ENCODE measurements around the gene COL23A1. TPM values are rescaled to one million over a fixed set of nuclear protein-coding genes. Genes with fewer than 3 reads are reported as not detected.

COL23A1 gene
- polyA plus RNA-seq, 1 donor from 2014 or later = 0.18 TPM

DNA sequence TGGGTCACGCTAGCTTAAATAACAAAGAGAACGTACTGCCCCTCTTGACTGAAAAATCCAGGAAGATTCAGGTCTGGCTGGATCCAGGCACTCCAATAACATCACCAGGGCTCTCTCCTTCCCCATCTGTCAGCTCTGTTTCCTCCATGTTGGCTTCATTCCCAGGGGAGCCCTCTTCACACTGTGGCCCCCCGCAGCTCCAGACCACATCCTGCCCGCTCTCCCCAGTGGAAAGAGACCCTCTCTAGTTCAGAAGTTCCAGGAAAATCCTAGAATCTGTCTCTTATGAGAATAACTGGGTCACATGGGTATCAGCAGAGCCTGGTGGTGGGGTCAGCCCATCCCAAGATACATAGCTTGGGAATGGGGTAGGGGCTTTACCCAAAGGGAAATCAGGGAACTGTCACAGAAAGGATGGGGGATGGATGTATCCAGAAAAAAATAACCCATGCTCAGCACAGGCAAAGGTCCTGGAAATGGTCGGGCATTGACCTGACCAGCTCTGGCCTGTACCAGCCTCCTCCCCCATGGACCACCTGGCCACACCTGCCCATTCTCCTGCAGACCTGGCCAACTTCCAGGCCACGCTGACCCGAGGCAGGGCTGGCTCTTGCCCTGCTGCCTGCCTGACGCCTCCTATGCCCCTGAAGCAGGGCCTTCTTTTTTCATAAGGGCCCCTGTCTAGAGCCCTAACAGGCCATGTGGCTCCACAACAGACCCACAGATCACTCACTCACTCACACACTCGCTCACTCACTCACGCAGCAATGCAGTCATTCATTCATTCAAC, 65.9 kb downstream of the COL23A1 start:
- H3K9me3 Mint-ChIP-seq = peaks cover 0 to 3% (median 0%) of the 10 kb centered on the region in 3 donors
- H3K4me3 Mint-ChIP-seq = no peak overlapping the region
- H3K27me3 Mint-ChIP-seq = peaks cover 6% of the 10 kb centered on the region
- no peak overlapping the region for H3K27ac Mint-ChIP-seq
- no peaks in the 10 kb centered on the region for H3K4me1 Mint-ChIP-seq
- no peaks in the 10 kb centered on the region for H3K36me3 Mint-ChIP-seq

DNA sequence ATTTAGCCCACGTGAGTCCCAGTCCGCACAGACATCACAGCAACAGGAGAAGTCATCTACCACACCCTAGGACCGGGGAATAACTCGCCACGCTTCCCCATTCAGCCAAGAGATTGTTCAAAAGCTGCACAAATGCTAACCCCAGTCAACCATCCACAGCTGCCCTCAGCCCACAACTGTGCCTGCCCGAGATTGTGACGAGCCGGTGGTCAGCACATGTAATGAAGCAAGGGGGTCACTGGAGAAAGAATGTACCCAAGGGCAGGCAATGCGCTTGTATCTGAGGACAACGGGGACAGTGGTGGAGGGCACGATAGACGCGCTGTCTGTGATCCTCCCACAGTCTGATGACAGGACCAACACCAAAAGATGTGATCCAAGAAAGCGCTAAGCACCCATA, 67.8 kb downstream of the COL23A1 start:
- Mint-ChIP-seq H3K9me3 (peaks cover 0 to 3% (median 0%) of the 10 kb centered on the region in 3 donors), H3K4me3 (no peak overlapping the region), H3K4me1 (no peaks in the 10 kb centered on the region), H3K27me3 (peaks cover 6% of the 10 kb centered on the region), H3K27ac (no peak overlapping the region), H3K36me3 (no peaks in the 10 kb centered on the region)

GRCh38 chr5:178520851-178521250, 69.3 kb downstream of the COL23A1 start:
- H3K4me1 Mint-ChIP-seq = no peaks in the 10 kb centered on the region
- peaks cover 2% of the 10 kb centered on the region for H3K36me3 Mint-ChIP-seq
- H3K27ac Mint-ChIP-seq = no peak overlapping the region
- no peak overlapping the region for H3K4me3 Mint-ChIP-seq
- H3K9me3 Mint-ChIP-seq = peaks cover 0 to 2% (median 0%) of the 10 kb centered on the region in 3 donors
- H3K27me3 Mint-ChIP-seq = peaks cover 11% of the 10 kb centered on the region

- Mint-ChIP-seq H3K9me3 (peaks cover 0 to 2% (median 0%) of the 10 kb centered on the region in 3 donors), H3K27ac (no peak overlapping the region), H3K27me3 (peaks cover 12% of the 10 kb centered on the region), H3K4me1 (no peaks in the 10 kb centered on the region), H3K36me3 (peaks cover 2% of the 10 kb centered on the region), H3K4me3 (no peak overlapping the region)
These were observed 70.4 kb downstream of the COL23A1 start for GRCh38 chr5:178519804-178520203.

- Mint-ChIP-seq H3K36me3 (peaks cover 2% of the 10 kb centered on the region), H3K4me3 (no peak overlapping the region), H3K27me3 (peaks cover 12% of the 10 kb centered on the region), H3K27ac (peak overlapping the region in 1 of 3 donors; percentile 76), H3K4me1 (no peaks in the 10 kb centered on the region), H3K9me3 (peaks cover 0 to under 1% (median 0%) of the 10 kb centered on the region in 3 donors)
These were observed 71.0 kb downstream of the COL23A1 start for GRCh38 chr5:178519155-178519554.

- H3K4me3 Mint-ChIP-seq = no peak overlapping the region
These were observed 73.5 kb downstream of the COL23A1 start for GRCh38 chr5:178516504-178517235.

DNA sequence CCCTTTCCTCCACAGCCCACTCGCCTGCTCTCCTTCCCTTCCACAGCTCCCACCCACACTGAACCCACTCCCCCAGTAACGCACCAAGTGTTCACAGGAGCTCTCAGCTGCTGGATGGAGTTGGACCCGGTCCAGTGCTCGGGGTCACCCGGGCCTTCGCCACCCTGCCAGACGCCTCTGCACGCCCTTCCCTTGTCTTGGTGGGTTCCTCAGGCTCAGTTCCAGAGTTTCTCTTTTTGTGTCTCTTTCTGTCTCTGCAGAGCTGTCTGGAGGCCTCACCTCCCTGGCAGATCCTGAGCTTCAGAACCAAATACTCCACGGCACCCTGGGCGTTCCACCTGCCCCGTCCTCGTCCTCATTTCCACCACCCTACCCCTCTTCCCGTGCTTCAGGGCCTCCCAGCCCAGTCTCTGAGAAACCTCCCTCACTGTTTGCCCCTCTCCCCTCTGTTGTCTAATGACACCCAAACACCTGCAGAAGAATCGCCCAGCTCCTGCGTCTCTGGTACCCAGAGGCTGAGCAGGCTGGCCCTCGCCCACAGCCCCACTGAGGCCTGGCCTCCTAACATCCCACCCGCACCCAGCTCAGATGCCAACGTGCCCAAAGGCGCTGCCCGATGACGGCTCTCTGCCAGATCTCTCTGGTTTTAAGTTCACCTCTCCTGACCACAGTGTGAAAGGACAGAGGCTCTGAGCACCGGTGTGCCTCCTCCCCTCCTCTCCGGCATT, 74.3 kb downstream of the COL23A1 start:
- Mint-ChIP-seq H3K36me3 (peaks cover 2% of the 10 kb centered on the region), H3K4me3 (peak overlapping the region in 1 of 4 donors; percentile 32), H3K9me3 (peaks cover 0 to 5% (median 0%) of the 10 kb centered on the region in 3 donors), H3K4me1 (no peaks in the 10 kb centered on the region), H3K27ac (no peak overlapping the region), H3K27me3 (peaks cover 12% of the 10 kb centered on the region)

More at GRCh38 chr5:178516504-178517235, 73.5 kb downstream of the COL23A1 start:
- Mint-ChIP-seq H3K36me3 (peaks cover 2% of the 10 kb centered on the region), H3K27me3 (peaks cover 12% of the 10 kb centered on the region), H3K27ac (no peak overlapping the region), H3K9me3 (peaks cover 0 to 5% (median 0%) of the 10 kb centered on the region in 3 donors), H3K4me1 (no peaks in the 10 kb centered on the region)

- H3K9me3 Mint-ChIP-seq = peaks cover 0 to 5% (median 0%) of the 10 kb centered on the region in 3 donors
- H3K36me3 Mint-ChIP-seq = peaks cover 2% of the 10 kb centered on the region
- peaks cover 10% of the 10 kb centered on the region for H3K27me3 Mint-ChIP-seq
- H3K4me1 Mint-ChIP-seq = no peaks in the 10 kb centered on the region
- H3K27ac Mint-ChIP-seq = no peak overlapping the region
- no peak overlapping the region for H3K4me3 Mint-ChIP-seq
These were observed 75.3 kb downstream of the COL23A1 start for GRCh38 chr5:178514851-178515418.

GRCh38 chr5:178511172-178511571, 79.0 kb downstream of the COL23A1 start:
- Mint-ChIP-seq H3K36me3 (no peaks in the 10 kb centered on the region), H3K27me3 (peaks cover 3% of the 10 kb centered on the region), H3K9me3 (peaks cover 0 to 8% (median 0%) of the 10 kb centered on the region in 3 donors), H3K4me1 (no peaks in the 10 kb centered on the region), H3K27ac (no peak overlapping the region), H3K4me3 (no peak overlapping the region)

DNA sequence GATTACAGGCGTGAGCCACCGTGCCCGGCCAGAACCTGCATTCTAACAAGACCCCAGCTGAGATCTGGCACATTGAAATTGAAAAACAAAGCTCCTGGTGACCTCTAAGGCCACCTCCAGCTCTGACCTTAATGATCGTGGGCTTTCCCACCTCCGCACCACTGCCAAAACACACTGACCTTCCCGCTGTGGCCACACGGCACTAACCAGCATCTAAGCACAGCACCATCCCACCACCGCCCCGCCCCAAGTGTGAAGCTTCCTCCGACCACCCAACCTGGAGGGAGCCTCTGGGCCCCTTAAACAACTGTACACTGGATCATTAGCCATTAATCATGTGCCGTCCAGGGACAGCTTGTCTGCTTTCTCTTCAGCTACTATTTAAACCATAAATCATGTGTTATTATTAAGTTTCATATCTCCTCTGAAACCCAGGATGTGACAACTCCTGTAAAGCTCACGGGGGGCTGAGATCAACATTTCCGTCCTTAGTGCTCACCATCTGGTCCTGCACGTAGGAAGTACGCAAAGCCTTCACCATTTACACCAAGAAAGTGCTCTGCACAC, 80.6 kb downstream of the COL23A1 start:
- Mint-ChIP-seq H3K27ac (no peak overlapping the region), H3K36me3 (no peaks in the 10 kb centered on the region), H3K9me3 (peaks cover 0 to 8% (median 0%) of the 10 kb centered on the region in 3 donors), H3K4me1 (no peaks in the 10 kb centered on the region), H3K27me3 (no peaks in the 10 kb centered on the region), H3K4me3 (no peak overlapping the region)

GRCh38 chr5:178507151-178507932, 82.9 kb downstream of the COL23A1 start:
- H3K9me3 Mint-ChIP-seq = peaks cover 0 to 3% (median 0%) of the 10 kb centered on the region in 3 donors
- H3K27me3 Mint-ChIP-seq = no peaks in the 10 kb centered on the region
- H3K36me3 Mint-ChIP-seq = no peaks in the 10 kb centered on the region
- peaks cover 0 to 2% (median 0%) of the 10 kb centered on the region in 3 donors for H3K4me1 Mint-ChIP-seq
- no peak overlapping the region for H3K27ac Mint-ChIP-seq
- no peak overlapping the region for H3K4me3 Mint-ChIP-seq

DNA sequence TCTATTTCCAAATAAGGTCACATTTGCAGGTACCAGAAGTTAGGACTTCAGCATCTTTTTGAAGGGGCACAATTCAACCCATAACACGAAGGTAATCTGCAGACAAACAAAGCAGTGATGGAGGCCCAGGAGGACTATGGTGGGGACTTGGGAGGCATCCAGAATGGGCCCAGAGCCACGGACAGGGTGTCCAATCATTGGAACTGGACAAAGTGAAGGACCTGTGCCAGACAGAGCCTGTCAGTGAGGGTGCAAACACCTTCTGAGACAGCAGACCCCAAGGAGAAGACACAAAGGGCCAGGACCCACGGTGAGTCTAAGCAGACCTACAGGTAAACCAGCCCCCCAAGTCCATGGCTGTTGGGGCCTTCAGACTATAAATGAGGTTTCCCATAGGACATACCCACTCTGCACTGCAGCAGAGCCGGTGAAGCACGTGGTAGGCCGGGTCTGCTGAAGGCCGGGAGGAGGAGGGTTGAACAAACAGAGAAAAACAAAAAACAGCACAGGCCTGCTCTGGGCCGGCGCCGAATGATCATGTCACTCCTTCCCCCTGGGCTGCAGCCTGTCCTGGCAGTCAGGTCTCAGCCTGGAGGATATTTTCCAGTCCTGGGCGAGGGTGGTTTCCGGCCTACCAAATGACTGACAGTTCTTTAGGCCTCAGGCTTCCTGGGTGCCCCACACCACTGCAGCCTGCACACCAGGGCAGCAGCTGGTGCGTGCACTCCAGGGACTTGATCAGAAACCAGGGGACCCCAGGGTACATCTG, 84.4 kb downstream of the COL23A1 start:
- H3K9me3 Mint-ChIP-seq = peaks cover 0 to 3% (median under 1%) of the 10 kb centered on the region in 3 donors
- no peaks in the 10 kb centered on the region for H3K36me3 Mint-ChIP-seq
- H3K4me3 Mint-ChIP-seq = no peak overlapping the region
- H3K4me1 Mint-ChIP-seq = peaks cover 0 to 2% (median 0%) of the 10 kb centered on the region in 3 donors
- no peak overlapping the region for H3K27ac Mint-ChIP-seq
- H3K27me3 Mint-ChIP-seq = no peaks in the 10 kb centered on the region

- Mint-ChIP-seq H3K27ac (no peak overlapping the region), H3K4me3 (no peak overlapping the region), H3K4me1 (peaks cover 0 to 2% (median 0%) of the 10 kb centered on the region in 3 donors), H3K27me3 (no peaks in the 10 kb centered on the region), H3K36me3 (no peaks in the 10 kb centered on the region), H3K9me3 (peaks cover 0 to 4% (median 3%) of the 10 kb centered on the region in 3 donors)
These were observed 85.7 kb downstream of the COL23A1 start for GRCh38 chr5:178504340-178504960.

All from IgD-negative memory B cell (primary cell).